Measurements from ENCODE around the gene APLP1. TPM values are rescaled to one million over a fixed set of nuclear protein-coding genes. Genes with fewer than 3 reads are reported as not detected.
"Not testable (repeated sequence)": the region's sequence is repeated elsewhere in the genome, so short reads cannot be mapped to it uniquely, and the experiment has no call there.

The APLP1 gene
- total RNA-seq, 2 experiments from 2014 or later: 0.76 to 1.1 TPM

GRCh38 chr19:35879770-35880317 lies 11.5 kb downstream of the APLP1 start:
- H3K9me3 Mint-ChIP-seq: no peaks in the 10 kb centered on the region
- no peak overlapping the region for H3K4me3 Mint-ChIP-seq
- no peak overlapping the region for H3K27ac Mint-ChIP-seq
- ChIA-PET CTCF (interaction anchor here (0.5 to 7.3 kb wide), 6 partner anchors 13 to 180 kb away, joined by 3 to 120 read pairs (median 3); no protein-coding TSS in a partner anchor), POLR2A (interaction anchor here (0.6 to 1.6 kb wide), 7 partner anchors 10 to 166 kb away, joined by 3 to 6 read pairs (median 3); partner anchors contain the start of gene IGFLR1)
- no peaks in the 10 kb centered on the region for H3K36me3 Mint-ChIP-seq (ENCODE audit: low read depth)
- H3K4me1 Mint-ChIP-seq: peaks cover 12% of the 10 kb centered on the region
- DNase-seq: peak; percentile 88
- peaks cover 15% of the 10 kb centered on the region for H3K27me3 Mint-ChIP-seq

- POLR2A ChIA-PET: interaction anchor here (1.1 to 4.9 kb wide), 6 partner anchors 10 to 49 kb away, joined by 3 to 38 read pairs (median 6); partner anchors contain the start of gene NFKBID
- peak; percentile 37 for DNase-seq
- Mint-ChIP-seq H3K27me3 (peaks cover 15% of the 10 kb centered on the region), H3K36me3 (ENCODE audit: low read depth) (peaks cover 15% of the 10 kb centered on the region), H3K4me1 (peaks cover 12% of the 10 kb centered on the region), H3K27ac (no peak overlapping the region), H3K4me3 (no peak overlapping the region), H3K9me3 (no peaks in the 10 kb centered on the region)
- CTCF ChIA-PET: interaction anchor here (0.9 to 7.3 kb wide), 11 partner anchors 10 to 192 kb away, joined by 3 to 120 read pairs (median 4); partner anchors contain the start of genes ALKBH6 and THAP8
Measured at GRCh38 chr19:35882114-35882832, 13.9 kb downstream of the APLP1 start.

- CTCF ChIA-PET: interaction anchor here (0.7 to 7.3 kb wide), 5 partner anchors 9 to 193 kb away, joined by 3 to 120 read pairs (median 4); no protein-coding TSS in a partner anchor
- H3K36me3 Mint-ChIP-seq (ENCODE audit: low read depth): peaks cover 30% of the 10 kb centered on the region
- H3K9me3 Mint-ChIP-seq: no peaks in the 10 kb centered on the region
Measured at GRCh38 chr19:35883882-35884281, 15.5 kb downstream of the APLP1 start.

GRCh38 chr19:35885225-35885738 lies 16.9 kb downstream of the APLP1 start:
- Mint-ChIP-seq H3K9me3 (no peaks in the 10 kb centered on the region), H3K27me3 (no peaks in the 10 kb centered on the region), H3K27ac (no peak overlapping the region), H3K36me3 (ENCODE audit: low read depth) (peaks cover 41% of the 10 kb centered on the region), H3K4me1 (peaks cover 4% of the 10 kb centered on the region), H3K4me3 (no peak overlapping the region)
- no peak for DNase-seq
- POLR2A ChIA-PET: interaction anchor here (1.0 to 4.9 kb wide), 2 partner anchors 23 to 46 kb away, joined by 3 to 38 read pairs; partner anchors contain the start of gene TYROBP
- CTCF ChIA-PET: interaction anchor here (7.3 kb wide), 1 partner anchor 46 kb away, joined by 120 read pairs; no protein-coding TSS in a partner anchor

More at GRCh38 chr19:35883882-35884281, 15.5 kb downstream of the APLP1 start:
- no peak for DNase-seq
- no peak overlapping the region for H3K4me3 Mint-ChIP-seq
- peaks cover 8% of the 10 kb centered on the region for H3K27me3 Mint-ChIP-seq
- H3K27ac Mint-ChIP-seq: no peak overlapping the region
- H3K4me1 Mint-ChIP-seq: peaks cover 12% of the 10 kb centered on the region
- POLR2A ChIA-PET: interaction anchor here (1.2 to 4.9 kb wide), 5 partner anchors 9 to 48 kb away, joined by 3 to 38 read pairs (median 4); partner anchors contain the start of gene NFKBID

GRCh38 chr19:35885904-35886303 lies 17.5 kb downstream of the APLP1 start:
- Mint-ChIP-seq H3K9me3 (no peaks in the 10 kb centered on the region), H3K27ac (no peak overlapping the region), H3K4me1 (peaks cover 5% of the 10 kb centered on the region), H3K36me3 (ENCODE audit: low read depth) (peaks cover 45% of the 10 kb centered on the region), H3K4me3 (no peak overlapping the region), H3K27me3 (no peaks in the 10 kb centered on the region)
- CTCF ChIA-PET: no interaction called here
- POLR2A ChIA-PET: interaction anchor here (1.0 to 4.9 kb wide), 2 partner anchors 23 to 46 kb away, joined by 3 to 38 read pairs; partner anchors contain the start of gene TYROBP
- DNase-seq: no peak

GRCh38 chr19:35887197-35887596 lies 18.8 kb downstream of the APLP1 start:
- H3K9me3 Mint-ChIP-seq: no peaks in the 10 kb centered on the region
- DNase-seq: no peak
- H3K4me3 Mint-ChIP-seq: no peak overlapping the region
- ChIA-PET POLR2A (interaction anchor here (0.7 kb wide), 1 partner anchor 44 kb away, joined by 3 read pairs; no protein-coding TSS in a partner anchor), CTCF (no interaction called here)
- no peak overlapping the region for H3K27ac Mint-ChIP-seq
- peaks cover 4% of the 10 kb centered on the region for H3K4me1 Mint-ChIP-seq
- H3K27me3 Mint-ChIP-seq: no peaks in the 10 kb centered on the region
- peaks cover 49% of the 10 kb centered on the region for H3K36me3 Mint-ChIP-seq (ENCODE audit: low read depth)

GRCh38 chr19:35888398-35888797 lies 20.0 kb downstream of the APLP1 start:
- Mint-ChIP-seq H3K27ac (no peak overlapping the region), H3K4me3 (no peak overlapping the region), H3K9me3 (no peaks in the 10 kb centered on the region), H3K27me3 (no peaks in the 10 kb centered on the region), H3K4me1 (peaks cover 5% of the 10 kb centered on the region), H3K36me3 (ENCODE audit: low read depth) (peaks cover 59% of the 10 kb centered on the region)
- CTCF ChIA-PET: no interaction called here
- DNase-seq: no peak
- POLR2A ChIA-PET: no interaction called here

- ChIA-PET POLR2A (no interaction called here), CTCF (no interaction called here)
- H3K9me3 Mint-ChIP-seq: no peaks in the 10 kb centered on the region
- H3K27me3 Mint-ChIP-seq: no peaks in the 10 kb centered on the region
- H3K36me3 Mint-ChIP-seq (ENCODE audit: low read depth): peaks cover 69% of the 10 kb centered on the region
- DNase-seq: no peak
- H3K27ac Mint-ChIP-seq: no peak overlapping the region
- no peak overlapping the region for H3K4me3 Mint-ChIP-seq
- H3K4me1 Mint-ChIP-seq: peaks cover 5% of the 10 kb centered on the region
Measured at GRCh38 chr19:35889370-35890112, 21.2 kb downstream of the APLP1 start.

GRCh38 chr19:35890113-35890650 lies 21.8 kb downstream of the APLP1 start:
- Mint-ChIP-seq H3K27ac (no peak overlapping the region), H3K4me3 (no peak overlapping the region), H3K9me3 (no peaks in the 10 kb centered on the region), H3K36me3 (ENCODE audit: low read depth) (peaks cover 71% of the 10 kb centered on the region), H3K27me3 (no peaks in the 10 kb centered on the region), H3K4me1 (peaks cover 7% of the 10 kb centered on the region)
- no peak for DNase-seq
- ChIA-PET CTCF (no interaction called here), POLR2A (no interaction called here)

- H3K27ac Mint-ChIP-seq, DNase-seq, H3K27me3 Mint-ChIP-seq, H3K9me3 Mint-ChIP-seq, H3K4me3 Mint-ChIP-seq: not testable (repeated sequence)
- POLR2A ChIA-PET: interaction anchor here (0.6 to 1.3 kb wide), 3 partner anchors 11 to 39 kb away, joined by 4 to 5 read pairs (median 5); no protein-coding TSS in a partner anchor
- Mint-ChIP-seq H3K4me1 (peaks cover 15% of the 10 kb centered on the region), H3K36me3 (ENCODE audit: low read depth) (peaks cover 72% of the 10 kb centered on the region)
- CTCF ChIA-PET: interaction anchor here (0.5 to 1.2 kb wide), 2 partner anchors 8 to 202 kb away, joined by 4 read pairs; no protein-coding TSS in a partner anchor
Measured at GRCh38 chr19:35891819-35892218, 23.4 kb downstream of the APLP1 start.

GRCh38 chr19:35894342-35894741 lies 26.0 kb downstream of the APLP1 start:
- Mint-ChIP-seq H3K27ac (no peak overlapping the region), H3K9me3 (no peaks in the 10 kb centered on the region), H3K27me3 (no peaks in the 10 kb centered on the region), H3K36me3 (ENCODE audit: low read depth) (peaks cover 69% of the 10 kb centered on the region), H3K4me3 (no peak overlapping the region), H3K4me1 (peaks cover 25% of the 10 kb centered on the region)
- ChIA-PET CTCF (interaction anchor here (0.9 to 1.3 kb wide), 2 partner anchors 12 to 37 kb away, joined by 3 read pairs; no protein-coding TSS in a partner anchor), POLR2A (no interaction called here)
- no peak for DNase-seq

- POLR2A ChIA-PET: interaction anchor here (1.1 kb wide), 1 partner anchor 34 kb away, joined by 3 read pairs; no protein-coding TSS in a partner anchor
- no peak for DNase-seq
- Mint-ChIP-seq H3K27ac (no peak overlapping the region), H3K9me3 (no peaks in the 10 kb centered on the region), H3K27me3 (no peaks in the 10 kb centered on the region), H3K4me3 (peak overlapping the region; percentile 8), H3K36me3 (ENCODE audit: low read depth) (peaks cover 57% of the 10 kb centered on the region), H3K4me1 (peaks cover 30% of the 10 kb centered on the region)
- CTCF ChIA-PET: no interaction called here
Measured at GRCh38 chr19:35895911-35896642, 27.7 kb downstream of the APLP1 start.

All from activated CD4-positive, alpha-beta memory T cell treated with anti-CD3 and anti-CD28 coated beads, Interleukin-2, amount 10 ng/mL, durations not matched to agents 7 days and 5 days (primary cell).